Subcutaneous abdominal adipose tissue (tissue), 5 donors: ENCODE results near the gene FER.
"Not testable (repeated sequence)": the region's sequence is repeated elsewhere in the genome, so short reads cannot be mapped to it uniquely, and the experiment has no call there.

Experiments used
- H3K27ac ChIP-seq: one replicate; pipeline ENCODE4 v1.7.0; 2013; ENCODE audit warnings: low read depth, mild to moderate bottlenecking, inconsistent platforms, low read length, moderate library complexity
- H3K27me3 ChIP-seq, 5 donors: one replicate each; pipeline ENCODE4 v1.7.0; 2013; ENCODE audit warnings: low read length in 5 of 5, inconsistent platforms in 1 of 5; ENCODE audit not compliant: control insufficient read depth in 5 of 5, insufficient read depth in 4 of 5
- H3K36me3 ChIP-seq, 5 donors: one replicate each; pipeline ENCODE4 v1.7.0; 2013; ENCODE audit warnings: low read length in 5 of 5; ENCODE audit not compliant: control insufficient read depth in 5 of 5, insufficient read depth in 5 of 5
- H3K4me1 ChIP-seq, 5 donors: one replicate each; pipeline ENCODE4 v1.7.0; 2013; ENCODE audit warnings: low read length in 5 of 5, mild to moderate bottlenecking in 3 of 5, moderate library complexity in 1 of 5; ENCODE audit not compliant: control insufficient read depth in 5 of 5, insufficient read depth in 5 of 5
- H3K4me3 ChIP-seq, 5 donors: one replicate each; pipeline ENCODE4 v1.7.0; 2013; ENCODE audit warnings: low read length in 5 of 5, low read depth in 1 of 5
- H3K9ac ChIP-seq, 5 donors: one replicate each; pipeline ENCODE4 v1.7.0; 2013; ENCODE audit warnings: low read length in 5 of 5, mild to moderate bottlenecking in 4 of 5, moderate library complexity in 3 of 5
- H3K9me3 ChIP-seq, 5 donors: one replicate each; pipeline ENCODE4 v1.7.0; 2013; ENCODE audit warnings: low read length in 5 of 5; ENCODE audit not compliant: control insufficient read depth in 5 of 5
- donor health status: healthy.
- donor health status: healthy.
- donor health status: healthy.
- donor health status: healthy.
- donor health status: healthy.

The FER gene

DNA sequence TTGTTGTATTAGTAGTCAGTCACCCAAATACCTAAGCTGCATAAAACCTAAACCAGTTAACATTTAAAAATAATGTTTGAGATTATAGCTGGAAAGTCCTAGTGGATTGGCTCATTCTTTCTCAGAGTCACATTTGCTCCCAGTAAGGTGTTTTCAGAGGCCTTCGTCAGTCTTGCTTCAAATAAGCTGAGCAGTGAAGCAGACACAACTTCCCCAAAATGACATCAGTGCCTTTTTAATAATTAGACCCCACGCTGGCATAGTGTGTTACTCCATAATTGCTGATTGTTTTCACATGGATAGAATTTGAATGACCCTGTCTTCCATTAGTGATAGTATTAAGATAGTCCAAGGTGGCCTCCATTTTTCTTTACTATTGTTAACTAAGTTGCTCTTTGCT is 416.3 kb downstream of the FER start:
- H3K36me3 ChIP-seq: no peaks in the 10 kb centered on the region
- H3K27me3 ChIP-seq: no peaks in the 10 kb centered on the region
- H3K4me1 ChIP-seq: no peaks in the 10 kb centered on the region
- no peak overlapping the region for H3K4me3 ChIP-seq
- H3K9ac ChIP-seq: no peak overlapping the region
- no peak overlapping the region for H3K27ac ChIP-seq
- H3K9me3 ChIP-seq: no peaks in the 10 kb centered on the region

- Histone ChIP-seq H3K36me3 (no peaks in the 10 kb centered on the region), H3K27ac (no peak overlapping the region), H3K4me3 (no peak overlapping the region), H3K4me1 (no peaks in the 10 kb centered on the region), H3K9ac (no peak overlapping the region), H3K27me3 (no peaks in the 10 kb centered on the region), H3K9me3 (no peaks in the 10 kb centered on the region)
Observed at GRCh38 chr5:109167586-109167985, 419.9 kb downstream of the FER start.

- H3K27ac ChIP-seq: no peak overlapping the region
- no peak overlapping the region for H3K9ac ChIP-seq
- no peaks in the 10 kb centered on the region for H3K9me3 ChIP-seq
- no peaks in the 10 kb centered on the region for H3K27me3 ChIP-seq
- H3K4me3 ChIP-seq: no peak overlapping the region
- no peaks in the 10 kb centered on the region for H3K36me3 ChIP-seq
- H3K4me1 ChIP-seq: no peaks in the 10 kb centered on the region
Observed at GRCh38 chr5:109168151-109168550, 420.5 kb downstream of the FER start.

- Histone ChIP-seq H3K4me3 (no peak overlapping the region), H3K27ac (no peak overlapping the region)
Observed at GRCh38 chr5:109170629-109171350, 423.1 kb downstream of the FER start.

GRCh38 chr5:109171437-109172073 is 423.9 kb downstream of the FER start:
- H3K9ac ChIP-seq, H3K27me3 ChIP-seq, H3K36me3 ChIP-seq, H3K4me3 ChIP-seq, H3K9me3 ChIP-seq, H3K27ac ChIP-seq, H3K4me1 ChIP-seq: not testable (repeated sequence)

More at GRCh38 chr5:109170629-109171350, 423.1 kb downstream of the FER start:
- Histone ChIP-seq H3K9ac (no peak overlapping the region), H3K36me3 (no peaks in the 10 kb centered on the region), H3K9me3 (no peaks in the 10 kb centered on the region), H3K4me1 (no peaks in the 10 kb centered on the region), H3K27me3 (no peaks in the 10 kb centered on the region)

DNA sequence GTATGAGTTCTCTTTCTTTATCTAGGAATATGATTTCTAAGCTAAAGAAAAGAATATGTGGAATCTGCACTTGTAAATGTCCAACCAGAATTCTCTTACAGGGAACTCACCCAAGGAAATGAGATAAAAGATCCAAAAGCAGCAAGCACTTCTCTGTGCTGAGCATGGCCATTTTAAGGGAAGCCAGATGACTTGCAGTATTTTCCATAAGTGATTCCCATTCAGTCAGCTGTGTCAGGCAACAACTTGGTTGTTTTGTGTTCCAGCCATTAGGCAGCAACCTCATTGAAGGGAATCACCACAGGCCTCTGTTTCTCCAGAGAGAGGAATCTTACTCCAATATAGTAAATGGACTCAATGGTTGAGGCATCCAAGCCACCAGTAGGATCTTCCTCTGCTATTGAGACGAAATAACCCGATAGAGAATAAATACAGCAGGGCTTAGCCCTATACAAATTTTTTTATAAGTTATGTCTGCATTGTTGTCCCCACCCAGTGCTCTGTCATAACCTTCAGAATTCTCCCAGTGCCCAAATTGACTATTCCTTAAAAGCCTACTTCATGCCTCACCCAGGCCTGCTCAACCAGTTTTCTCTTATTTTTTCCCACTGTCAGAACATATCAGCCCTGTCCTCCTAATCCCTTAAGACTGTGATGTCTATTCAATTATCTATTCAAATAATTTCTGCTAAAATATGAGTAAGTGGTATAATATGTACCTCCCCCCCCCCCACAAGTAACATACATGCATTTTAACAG is 425.5 kb downstream of the FER start:
- H3K4me3 ChIP-seq: no peak overlapping the region
- H3K9me3 ChIP-seq: no peaks in the 10 kb centered on the region
- no peak overlapping the region for H3K9ac ChIP-seq
- H3K4me1 ChIP-seq: peaks cover 0 to 11% (median 6%) of the 10 kb centered on the region in 5 donors
- no peaks in the 10 kb centered on the region for H3K36me3 ChIP-seq
- no peaks in the 10 kb centered on the region for H3K27me3 ChIP-seq
- no peak overlapping the region for H3K27ac ChIP-seq

DNA sequence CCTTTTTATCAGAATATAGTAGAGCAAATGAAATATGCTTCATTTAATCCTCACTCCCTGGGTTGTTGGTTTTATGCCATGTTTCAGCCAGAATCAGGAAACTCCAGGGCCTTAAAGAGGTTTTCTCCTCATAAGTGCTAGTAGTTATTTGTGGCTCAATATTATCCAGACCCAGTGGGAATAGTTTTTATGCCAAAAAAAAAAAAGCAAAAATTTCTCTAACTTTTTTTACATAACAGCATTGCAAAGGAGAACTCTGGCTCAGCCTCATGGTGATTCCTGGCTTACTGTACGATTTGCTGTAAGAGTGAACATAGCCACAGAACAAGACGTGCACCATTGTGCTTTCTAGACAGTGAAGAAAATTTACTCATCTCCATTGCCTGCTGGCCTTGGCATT is 429.5 kb downstream of the FER start:
- peaks cover 0 to 11% (median 6%) of the 10 kb centered on the region in 5 donors for H3K4me1 ChIP-seq
- H3K9me3 ChIP-seq: no peaks in the 10 kb centered on the region
- no peak overlapping the region for H3K27ac ChIP-seq
- H3K27me3 ChIP-seq: no peaks in the 10 kb centered on the region
- no peak overlapping the region for H3K9ac ChIP-seq
- no peak overlapping the region for H3K4me3 ChIP-seq
- H3K36me3 ChIP-seq: no peaks in the 10 kb centered on the region

GRCh38 chr5:109177782-109178181 is 430.1 kb downstream of the FER start:
- Histone ChIP-seq H3K4me3 (no peak overlapping the region), H3K9me3 (no peaks in the 10 kb centered on the region)

DNA sequence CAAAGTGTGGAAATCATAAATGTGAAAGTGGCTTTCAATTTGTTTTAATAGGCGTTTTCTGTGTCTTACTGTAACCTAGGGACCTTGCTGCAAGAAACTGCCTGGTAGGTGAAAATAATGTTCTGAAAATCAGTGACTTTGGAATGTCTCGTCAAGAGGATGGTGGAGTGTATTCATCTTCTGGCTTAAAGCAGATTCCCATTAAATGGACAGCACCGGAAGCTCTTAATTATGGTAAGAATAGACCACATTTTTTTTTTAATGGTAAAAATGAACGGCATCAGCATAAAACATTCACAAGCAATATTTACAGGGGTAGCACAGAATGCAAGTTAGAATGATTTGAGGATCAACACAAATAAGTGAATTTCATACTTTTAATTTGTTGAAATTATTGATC is 433.0 kb downstream of the FER start:
- peaks cover 0 to 7% (median 0%) of the 10 kb centered on the region in 5 donors for H3K36me3 ChIP-seq

More at GRCh38 chr5:109177782-109178181, 430.1 kb downstream of the FER start:
- no peaks in the 10 kb centered on the region for H3K27me3 ChIP-seq
- no peak overlapping the region for H3K27ac ChIP-seq
- H3K4me1 ChIP-seq: peaks cover 0 to 11% (median 6%) of the 10 kb centered on the region in 5 donors
- no peak overlapping the region for H3K9ac ChIP-seq
- no peaks in the 10 kb centered on the region for H3K36me3 ChIP-seq

GRCh38 chr5:109186759-109187158 is 439.1 kb downstream of the FER start:
- Histone ChIP-seq H3K27me3 (no peaks in the 10 kb centered on the region), H3K27ac (no peak overlapping the region)

More for the DNA sequence above, 433.0 kb downstream of the FER start:
- H3K27me3 ChIP-seq: no peaks in the 10 kb centered on the region
- H3K4me1 ChIP-seq: peaks cover 0 to 11% (median 6%) of the 10 kb centered on the region in 5 donors
- no peaks in the 10 kb centered on the region for H3K9me3 ChIP-seq
- H3K27ac ChIP-seq: no peak overlapping the region
- H3K9ac ChIP-seq: no peak overlapping the region
- no peak overlapping the region for H3K4me3 ChIP-seq

More at GRCh38 chr5:109186759-109187158, 439.1 kb downstream of the FER start:
- H3K9me3 ChIP-seq: no peaks in the 10 kb centered on the region
- no peak overlapping the region for H3K4me3 ChIP-seq
- H3K9ac ChIP-seq: no peak overlapping the region
- H3K36me3 ChIP-seq: peaks cover 20 to 33% (median 23%) of the 10 kb centered on the region in 5 donors
- H3K4me1 ChIP-seq: peaks cover 0 to 8% (median 3%) of the 10 kb centered on the region in 5 donors
